Stimulated activated CD8-positive, alpha-beta memory T cell treated with anti-CD3 and anti-CD28 coated beads, Interleukin-4, amount 100 ng/mL, for 48 hours (primary cell): ENCODE results near the gene TMEFF2.

ENCODE experiments used
- DNase-seq: peaks from one replicate; pipeline ENCODE4 v3.0.0-alpha.2; 2020

The TMEFF2 gene

DNA sequence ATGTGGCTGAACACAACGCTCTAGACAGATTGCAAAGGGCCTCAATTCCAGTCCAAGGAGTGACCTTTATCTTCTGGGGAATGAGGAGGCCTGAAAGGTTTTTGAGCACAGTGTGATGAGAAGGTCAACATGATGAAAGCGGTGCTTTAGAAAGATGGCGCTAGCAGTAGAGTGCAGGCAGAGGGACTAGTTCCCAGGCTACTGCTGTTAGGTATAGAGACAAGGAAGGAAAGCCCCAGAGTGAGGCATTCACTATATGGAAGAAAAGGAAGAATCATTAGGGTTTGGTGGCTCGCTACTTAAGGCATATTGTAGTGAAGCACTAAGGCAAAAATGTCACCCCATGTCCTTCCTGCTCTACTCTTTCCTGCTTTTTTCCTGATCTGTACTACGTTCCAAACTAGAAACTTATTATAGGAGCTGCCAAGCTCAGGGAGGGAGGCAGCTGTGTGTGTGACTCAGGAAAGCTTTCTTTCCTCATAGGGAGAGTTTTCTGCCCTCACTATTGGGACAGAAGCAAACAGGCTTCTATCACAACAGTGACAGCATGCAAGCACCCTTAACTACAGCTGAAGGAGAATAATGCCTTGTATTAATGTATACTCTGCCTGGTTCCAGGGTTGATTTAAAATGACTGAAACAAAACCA lies 187.0 kb downstream of the TMEFF2 start:
- no peak for DNase-seq

DNA sequence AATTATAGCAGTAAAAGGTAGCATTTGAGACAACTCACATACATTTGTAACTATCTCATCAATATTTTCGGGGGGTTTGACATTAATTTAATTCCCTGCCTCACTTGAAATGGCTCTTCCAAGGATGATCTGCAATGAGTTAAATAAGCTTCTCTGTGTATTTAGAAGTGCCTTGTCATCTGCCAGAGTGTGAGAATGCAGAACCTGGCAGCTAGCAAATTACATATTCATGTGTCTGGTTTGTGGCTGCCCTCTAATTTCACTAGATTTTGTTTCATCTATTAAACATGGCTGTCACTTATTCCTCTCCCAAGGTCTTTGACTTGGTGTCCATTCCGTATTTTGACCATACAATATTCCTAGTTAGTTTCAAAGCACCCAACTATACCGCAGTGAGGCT lies 189.5 kb downstream of the TMEFF2 start:
- DNase-seq: no peak

DNA sequence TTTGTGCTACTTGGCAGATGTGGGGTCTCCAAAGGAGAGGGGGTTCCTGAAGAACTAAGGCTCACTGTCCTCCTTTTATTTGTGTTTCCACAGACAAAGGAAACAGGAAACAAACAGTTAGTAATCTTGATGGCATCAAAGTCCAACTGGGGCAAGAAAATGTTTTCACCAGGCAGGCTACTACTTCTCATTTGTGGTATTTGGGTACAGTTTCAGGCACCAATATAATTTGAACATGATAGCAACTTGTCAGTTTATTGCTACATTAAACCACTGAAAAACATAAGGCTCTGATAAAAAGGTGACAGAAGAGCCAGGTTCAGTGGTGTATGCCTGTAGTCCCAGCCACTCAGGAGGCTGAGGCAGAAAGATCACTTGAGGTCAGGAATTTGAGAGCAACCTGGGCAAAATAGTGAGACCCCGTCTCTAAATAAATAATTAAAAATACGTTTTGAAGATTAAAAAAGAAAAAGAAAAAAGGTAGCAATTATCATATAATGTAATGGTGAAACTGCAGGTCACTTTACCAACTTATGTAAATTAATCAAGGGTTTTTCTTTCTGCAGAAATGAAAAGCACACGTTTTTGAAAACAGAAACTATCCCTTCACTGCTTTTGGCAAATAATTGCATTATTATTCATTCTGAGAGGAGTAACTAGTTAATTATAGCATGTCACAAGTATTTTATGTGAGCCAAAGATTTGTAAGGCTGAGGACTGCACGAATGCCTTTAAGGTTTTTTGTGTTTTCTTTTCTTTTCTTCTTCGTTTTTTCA lies 190.4 kb downstream of the TMEFF2 start:
- DNase-seq: no peak

DNA sequence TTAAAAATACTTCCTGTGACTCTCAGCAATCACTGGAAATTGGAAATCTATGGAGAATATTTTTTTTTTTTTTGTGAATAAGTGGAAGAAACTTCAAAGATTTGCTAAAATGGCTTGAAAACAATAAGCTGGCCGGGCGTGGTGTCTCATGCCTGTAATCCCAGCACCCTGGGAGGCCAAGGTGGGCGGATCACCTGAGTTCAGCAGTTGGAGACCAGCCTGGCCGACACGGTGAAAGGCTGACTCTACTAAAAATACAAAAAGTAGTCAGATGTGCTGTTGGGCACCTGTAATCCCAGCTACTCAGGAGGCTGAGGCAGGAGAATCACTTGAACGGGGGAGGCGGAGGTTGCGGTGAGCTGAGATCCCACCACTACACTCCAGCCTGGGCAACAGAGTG lies 192.3 kb downstream of the TMEFF2 start:
- DNase-seq: no peak

DNA sequence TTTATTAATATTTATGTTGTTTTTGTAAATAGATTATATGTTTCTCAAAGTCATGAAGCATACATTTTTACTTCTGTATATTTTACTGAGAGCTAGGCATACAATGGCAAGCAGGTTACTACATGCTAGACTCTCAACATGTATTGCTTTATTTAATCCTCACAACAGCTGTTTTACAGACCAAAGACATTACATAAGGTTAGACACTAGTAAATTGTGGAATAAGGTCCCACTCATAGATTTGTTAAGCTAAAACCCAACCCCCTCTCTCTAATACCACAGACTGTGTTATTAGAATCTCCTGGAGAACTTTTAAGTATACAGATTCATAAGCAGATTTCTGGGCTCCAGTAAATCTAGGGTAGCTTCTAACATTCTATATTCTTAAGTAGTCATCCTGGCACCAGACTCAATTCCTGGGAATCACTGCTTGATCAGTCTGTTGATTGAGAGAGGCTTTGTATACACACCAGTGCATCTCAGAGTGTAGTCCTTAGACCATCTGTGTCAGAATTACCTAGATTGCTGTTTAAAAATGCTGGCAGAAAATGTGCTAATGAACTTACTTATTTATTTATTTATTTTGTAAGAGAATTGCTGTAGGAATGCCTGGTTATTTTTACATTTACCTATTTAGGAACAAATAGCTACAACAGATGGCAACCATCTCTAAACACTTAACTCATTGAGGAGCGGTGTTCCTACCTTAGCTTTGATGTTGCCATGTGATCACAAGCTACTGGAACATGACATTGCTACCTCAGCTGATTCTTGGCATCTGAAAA lies 194.3 kb downstream of the TMEFF2 start:
- DNase-seq: no peak

DNA sequence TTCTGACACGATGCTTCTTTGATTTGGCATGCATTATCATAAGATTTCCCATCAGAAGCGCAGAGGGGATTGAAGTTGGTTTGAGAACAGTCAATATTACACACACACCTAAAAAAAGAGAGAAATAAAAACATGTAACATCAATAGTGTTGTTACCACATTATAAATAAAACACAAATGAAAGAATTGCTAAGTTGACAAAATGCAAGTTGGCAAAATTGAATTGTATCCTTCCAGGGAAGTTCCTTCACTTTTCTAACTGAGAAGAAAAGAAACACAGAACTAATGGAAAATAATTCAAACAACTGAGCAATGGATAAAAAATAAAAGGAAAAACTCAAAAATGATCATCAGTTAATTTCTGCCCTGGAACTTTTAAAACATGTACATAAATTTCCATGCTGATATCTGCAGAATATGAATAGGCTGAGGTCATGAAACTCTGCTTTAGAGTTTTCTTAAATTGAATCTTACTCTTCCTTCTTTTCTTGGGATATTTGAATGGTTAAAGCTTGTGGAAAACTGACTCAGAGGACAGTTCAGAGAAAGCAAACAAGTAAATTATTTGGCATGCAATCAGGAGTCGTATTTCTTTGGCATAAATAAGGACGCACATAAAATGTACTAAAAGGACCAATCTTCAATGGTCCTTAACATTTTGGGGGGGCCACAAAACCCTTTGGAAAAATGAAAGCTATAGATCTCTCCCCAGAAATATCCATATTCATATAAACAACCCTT lies 195.5 kb downstream of the TMEFF2 start:
- DNase-seq: no peak

DNA sequence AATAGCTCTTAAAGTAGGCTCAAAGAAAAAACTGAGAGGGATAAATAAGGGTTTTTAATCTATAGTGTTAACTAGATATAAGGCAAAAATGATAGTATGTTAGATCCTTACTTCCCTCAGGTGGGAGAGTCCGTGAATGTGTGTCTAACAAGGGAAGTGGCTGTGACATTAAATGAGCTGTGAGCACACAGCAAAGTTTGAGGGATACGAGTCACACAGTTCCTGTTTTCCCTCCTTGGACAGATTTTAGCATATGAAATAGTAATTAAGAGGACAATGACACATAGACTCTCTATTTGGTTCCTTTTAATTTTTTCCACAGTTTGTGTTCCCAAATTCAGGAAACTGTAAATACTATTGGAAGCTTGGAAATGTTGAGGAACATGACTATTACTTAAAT lies 199.4 kb downstream of the TMEFF2 start:
- DNase-seq: no peak

DNA sequence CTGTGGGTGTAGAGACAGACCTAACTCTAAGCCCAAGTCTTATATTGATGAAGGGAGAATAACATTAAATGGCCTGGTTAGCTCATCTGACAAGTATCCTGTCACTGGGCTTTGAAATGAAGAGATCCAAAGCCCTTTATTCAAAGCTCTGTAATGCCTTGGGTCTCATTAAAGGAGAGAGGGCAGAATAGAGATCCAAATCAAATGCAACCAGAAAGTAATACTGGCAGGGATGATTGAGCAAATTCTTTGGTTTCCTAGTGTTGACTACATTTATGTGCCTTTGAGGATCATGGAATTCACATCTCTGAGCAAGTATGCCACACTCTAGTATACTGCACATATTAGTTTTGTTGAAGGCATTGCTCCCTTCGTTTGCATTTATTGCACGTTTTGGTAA lies 200.0 kb downstream of the TMEFF2 start:
- DNase-seq: no peak

DNA sequence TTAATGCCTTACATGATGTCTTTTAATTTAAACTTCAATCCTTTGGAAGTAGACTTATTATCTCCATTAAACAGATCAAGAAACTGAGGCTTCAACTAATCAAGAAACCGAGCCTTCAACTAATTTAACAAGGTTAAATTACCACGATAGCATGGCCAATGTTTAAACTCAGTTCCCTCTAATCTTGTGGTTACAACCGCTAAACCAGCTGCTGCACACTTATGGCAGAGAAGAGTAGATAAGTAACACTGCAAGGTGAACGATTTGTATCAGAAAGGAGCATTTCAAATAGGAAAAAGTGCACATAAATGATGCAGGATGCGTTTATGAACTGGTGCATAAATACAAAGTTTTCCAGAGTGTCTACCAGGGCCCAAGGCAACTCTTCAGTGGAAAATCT lies 203.3 kb downstream of the TMEFF2 start:
- DNase-seq: no peak

DNA sequence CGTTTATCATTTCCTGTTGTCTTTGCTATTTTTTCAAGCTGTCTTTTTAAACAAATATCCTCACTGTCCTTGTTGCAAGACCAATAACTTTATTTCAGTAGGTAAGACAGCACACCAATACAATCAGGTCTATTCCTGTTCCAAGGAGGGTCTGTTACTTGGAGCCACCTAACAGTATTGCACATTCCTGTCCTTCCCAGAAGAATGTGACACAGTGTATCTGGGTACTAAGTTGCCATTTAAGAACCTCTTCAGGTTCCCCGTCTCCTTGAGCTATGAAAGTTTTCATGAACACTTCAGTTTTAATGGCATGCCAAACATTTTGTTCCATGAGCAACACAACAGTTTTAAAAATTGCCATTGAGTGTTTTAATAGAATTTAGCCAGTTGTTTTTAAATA lies 209.0 kb downstream of the TMEFF2 start:
- DNase-seq: no peak

DNA sequence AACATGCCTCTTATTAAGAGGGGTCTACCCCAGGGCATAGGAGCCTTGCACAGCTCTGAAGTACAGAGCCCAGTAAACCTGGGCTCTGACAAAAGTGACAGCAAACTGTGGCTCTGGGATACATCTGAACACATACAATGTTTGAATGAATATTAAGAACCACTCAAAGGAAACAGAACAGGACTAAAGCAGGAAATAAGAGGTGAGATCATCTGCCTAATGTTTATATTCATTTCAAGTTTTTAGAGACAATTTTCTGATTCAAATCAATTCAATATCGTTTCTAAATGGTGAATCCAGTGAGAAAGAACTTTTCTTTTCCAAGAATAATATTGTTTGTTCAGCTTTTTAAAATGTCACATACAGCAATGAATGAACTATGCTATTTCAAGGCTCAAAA lies 211.1 kb downstream of the TMEFF2 start:
- DNase-seq: no peak

DNA sequence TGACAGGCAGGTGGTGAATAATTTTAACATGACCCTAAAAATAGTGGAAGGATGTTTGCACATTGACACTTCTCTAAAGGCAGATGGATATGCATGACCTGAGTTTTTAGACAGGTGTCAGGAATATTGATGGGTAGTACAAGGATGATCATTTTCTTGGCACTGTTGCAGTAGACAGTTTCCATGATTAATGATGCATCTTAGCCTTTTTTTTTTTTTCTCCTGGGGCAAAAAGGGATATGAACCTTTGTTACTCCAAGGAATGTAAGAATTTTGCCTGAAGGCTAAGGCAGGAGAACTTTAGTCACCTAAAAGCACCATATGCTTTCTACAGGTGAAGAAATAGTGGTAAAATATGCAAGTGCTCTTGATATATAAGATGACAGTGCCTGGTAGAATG lies 211.5 kb downstream of the TMEFF2 start:
- no peak for DNase-seq

DNA sequence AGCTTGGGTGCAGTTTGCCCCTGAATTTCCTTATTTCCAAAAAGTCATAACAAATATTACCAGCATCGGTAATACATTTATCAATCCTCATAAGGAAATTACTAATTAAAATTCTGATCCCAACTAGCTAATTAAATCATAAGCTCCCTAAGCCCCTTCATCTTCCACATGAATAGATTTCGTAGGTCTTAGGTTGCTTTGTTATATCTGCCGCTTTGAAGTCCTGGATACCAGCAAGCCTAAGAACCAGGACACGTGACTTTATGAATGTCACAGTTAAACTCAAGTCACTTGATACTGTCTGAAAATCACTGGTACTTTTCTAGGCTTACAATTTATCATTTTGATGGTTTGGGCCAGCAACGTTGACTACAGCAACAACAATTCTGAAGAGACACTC lies 213.0 kb downstream of the TMEFF2 start:
- no peak for DNase-seq

DNA sequence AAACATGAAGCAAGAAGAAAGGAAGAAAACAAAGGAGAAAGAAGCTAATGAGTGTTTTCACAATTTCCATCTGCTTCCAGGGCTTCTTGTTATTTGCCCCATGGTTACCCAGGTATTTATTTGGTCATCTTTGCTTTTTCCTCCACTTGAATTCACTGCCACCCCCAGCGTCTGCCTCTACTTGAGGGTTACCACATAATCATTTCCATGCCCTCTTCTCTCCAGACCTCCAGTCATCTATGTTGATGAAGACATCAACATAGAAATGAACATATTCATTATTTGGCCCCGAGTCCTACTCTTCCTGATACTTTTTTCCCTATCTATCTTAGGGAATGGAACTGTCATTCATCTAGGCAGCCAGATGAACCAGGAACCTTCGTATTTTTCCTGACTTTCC lies 214.2 kb downstream of the TMEFF2 start:
- no peak for DNase-seq

DNA sequence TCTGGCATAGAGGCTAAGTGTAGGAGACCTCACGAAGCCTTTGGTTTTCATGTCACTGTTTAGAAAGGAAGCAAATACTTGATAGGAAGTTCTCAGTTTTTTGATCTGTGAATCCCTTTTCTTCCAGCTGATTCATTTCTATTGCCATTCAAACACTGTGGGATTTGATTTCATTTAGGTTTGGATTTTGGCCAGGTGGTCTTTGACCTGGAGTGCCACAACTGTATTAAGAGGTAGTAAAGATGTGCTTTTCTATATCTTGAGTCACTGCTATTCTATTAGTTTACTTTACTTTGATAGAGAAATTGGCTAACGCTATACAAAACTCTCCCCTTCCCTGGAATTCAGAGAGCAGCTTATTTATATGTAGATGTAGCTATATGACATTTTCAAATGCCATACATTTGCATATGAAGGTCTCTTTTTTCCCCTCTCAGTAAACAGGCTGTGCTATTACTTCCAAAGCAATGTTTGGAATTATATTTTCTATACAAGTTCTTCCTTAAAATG lies 215.5 kb downstream of the TMEFF2 start:
- DNase-seq: no peak

DNA sequence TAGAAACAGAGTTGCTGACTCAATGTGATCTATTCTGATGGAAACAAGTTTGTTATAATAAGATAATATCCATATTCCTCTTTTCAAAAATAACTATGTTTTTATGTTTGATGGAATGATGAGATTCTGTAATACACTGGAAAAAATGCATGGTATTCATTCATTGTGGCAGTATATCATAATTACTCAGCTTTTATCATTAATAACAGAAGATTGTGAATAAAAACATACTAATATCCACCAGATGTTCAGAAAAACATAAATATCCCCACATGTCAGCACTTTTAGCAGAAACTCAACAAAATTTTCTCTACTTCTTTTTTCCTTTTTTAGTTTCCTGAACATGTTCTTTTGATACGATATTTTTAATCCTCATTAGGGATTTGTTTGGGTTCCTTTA lies 217.0 kb downstream of the TMEFF2 start:
- no peak for DNase-seq

DNA sequence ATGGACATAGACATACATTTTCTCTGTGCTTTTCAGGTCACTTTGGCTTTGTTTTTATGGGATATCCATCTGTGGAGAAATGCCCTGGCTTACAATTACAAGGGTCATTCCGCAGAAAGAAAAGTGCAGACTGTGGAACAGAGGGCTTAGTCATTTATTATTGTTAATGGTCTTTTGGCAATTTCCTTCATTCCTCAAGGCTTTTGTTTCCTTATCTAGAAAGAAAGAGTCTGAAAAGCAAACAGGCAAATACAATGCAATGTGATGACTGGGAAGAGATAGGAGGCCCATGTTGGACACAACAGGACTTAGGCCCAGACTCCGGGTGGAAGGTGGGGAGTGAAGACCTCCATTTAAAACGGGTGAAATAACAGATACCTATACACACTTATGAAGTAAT lies 218.3 kb downstream of the TMEFF2 start:
- DNase-seq: no peak

DNA sequence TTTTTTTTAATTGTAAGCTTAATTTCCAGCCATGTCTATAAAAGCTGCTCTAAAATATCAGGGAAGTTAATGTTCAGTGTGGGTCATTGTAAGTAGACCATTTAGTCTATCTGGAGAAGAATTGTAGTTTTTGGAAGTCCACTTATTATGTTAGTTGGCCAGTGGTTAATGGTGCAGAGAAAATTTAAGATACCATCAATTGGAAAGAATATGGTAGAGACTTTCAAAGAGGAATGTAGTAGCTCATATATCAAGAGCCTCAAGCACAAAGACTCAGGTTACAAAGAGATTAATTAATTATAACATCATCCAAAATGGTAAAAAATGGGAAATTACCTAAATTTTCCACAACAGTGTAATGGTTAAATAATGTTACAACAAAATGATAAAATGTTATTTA lies 220.1 kb downstream of the TMEFF2 start:
- no peak for DNase-seq

DNA sequence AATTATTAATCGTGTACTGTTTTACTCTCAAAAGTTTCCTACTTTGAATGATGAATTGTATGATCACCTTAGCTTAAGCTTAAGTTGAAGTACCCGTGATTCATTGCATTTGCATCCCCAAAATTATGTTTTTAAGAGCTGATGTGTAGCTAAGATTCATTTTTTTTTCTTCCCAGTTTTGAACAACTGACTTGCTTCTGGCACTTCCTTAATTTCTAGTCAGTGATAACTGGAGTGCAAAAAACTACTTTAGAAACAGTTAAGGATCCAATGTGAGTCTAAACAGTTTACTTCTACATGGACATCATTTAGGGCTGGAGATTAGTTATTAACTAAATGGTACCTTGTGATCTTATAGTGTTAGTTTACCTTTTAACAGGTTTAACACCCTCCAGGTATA lies 223.9 kb downstream of the TMEFF2 start:
- DNase-seq: no peak

DNA sequence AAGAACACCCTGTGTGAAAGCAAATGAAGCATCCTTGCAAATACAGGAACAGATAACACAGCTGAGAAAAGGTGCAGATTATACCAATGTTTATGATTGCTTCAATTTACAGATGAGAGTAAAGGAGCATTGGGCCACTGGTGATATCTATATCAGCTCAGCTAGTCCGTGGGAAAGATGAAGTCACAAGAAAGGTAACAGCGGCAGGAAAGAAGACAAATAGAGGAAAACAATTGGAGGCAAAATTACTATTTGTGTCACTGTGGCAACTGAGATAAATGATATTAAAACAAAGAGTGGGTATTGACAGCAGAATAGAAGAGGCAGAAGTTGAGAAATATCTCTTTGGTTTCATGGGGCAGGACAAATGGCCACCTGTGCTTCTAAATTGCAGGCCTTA lies 226.6 kb downstream of the TMEFF2 start:
- no peak for DNase-seq

DNA sequence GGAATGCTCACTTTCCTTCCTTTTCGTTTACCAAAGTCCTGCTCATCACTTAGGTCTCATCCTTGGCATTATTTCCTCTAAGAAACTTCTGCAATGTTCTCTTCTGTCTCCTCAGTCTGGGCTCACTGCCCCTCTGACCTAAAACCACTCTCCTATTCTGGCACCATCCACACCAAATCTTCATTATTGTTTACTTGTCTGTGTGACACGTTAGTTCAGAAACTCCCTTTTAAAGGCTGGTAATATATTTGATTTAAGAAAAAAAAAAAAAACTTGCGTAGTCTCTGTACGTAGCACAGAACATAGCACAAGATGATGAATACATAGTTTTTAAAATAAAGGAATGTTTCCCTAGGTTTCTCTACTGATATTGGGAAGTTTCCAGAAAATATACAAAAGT lies 229.0 kb downstream of the TMEFF2 start:
- no peak for DNase-seq

DNA sequence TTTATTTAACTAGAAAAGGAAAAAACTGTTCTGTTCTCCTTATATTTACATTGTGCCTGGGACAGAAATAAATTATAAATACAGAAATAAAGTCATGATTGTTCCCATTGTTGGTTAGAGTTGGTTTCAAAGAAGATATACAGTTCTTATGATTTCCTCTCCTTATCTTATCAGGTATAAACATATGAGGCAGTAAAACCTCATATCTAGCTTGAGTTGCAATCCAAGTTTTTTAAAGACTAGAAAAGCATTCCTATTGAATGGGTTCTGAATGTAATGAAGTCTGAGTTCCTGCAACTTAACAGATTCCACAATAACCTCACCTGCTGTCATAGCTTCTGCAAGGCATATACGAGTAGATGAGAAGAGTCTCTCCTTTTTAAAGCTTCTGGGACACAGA lies 233.2 kb downstream of the TMEFF2 start:
- no peak for DNase-seq

DNA sequence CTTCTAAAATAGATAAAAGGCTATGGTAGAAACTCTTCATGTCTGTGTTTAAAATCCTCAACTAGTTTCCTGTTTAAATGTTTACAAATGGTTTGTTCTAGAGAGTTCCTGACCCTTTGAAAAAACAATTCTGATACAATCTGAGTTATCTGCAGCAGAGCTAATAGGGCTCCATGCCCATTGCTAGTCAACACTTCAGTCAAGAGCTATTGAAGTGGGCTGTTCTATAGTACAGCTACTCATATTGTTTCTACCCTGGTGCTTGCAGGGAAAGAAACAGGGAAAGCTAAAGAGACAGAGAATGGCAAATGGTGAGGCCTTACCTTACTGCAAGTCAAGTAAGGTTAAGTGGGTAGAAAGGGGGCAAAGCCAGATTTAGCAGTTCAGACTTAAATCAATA lies 235.5 kb downstream of the TMEFF2 start:
- DNase-seq: no peak
